Upper lobe of left lung (tissue), 6 donors: ENCODE data around the gene NINJ2. TPM values are rescaled to one million over a fixed set of nuclear protein-coding genes. Genes with fewer than 3 reads are reported as not detected.
"Not testable (repeated sequence)": the region's sequence is repeated elsewhere in the genome, so short reads cannot be mapped to it uniquely, and the experiment has no call there.

Source experiments
- ATAC-seq, 2 donors: fragments of 200-7000 bp; cut with Tn5 transposase; one replicate each; pipeline ENCODE4 v1.9.1; 2022; ENCODE audit warnings: mild to moderate bottlenecking in 2 of 2, moderate library complexity in 2 of 2; ENCODE audit not compliant: low FRiP score in 2 of 2
- DNase-seq, 2 donors: peaks; one replicate each; pipeline ENCODE4 v3.0.0-alpha.2; 2019 to 2020
- H3K27ac ChIP-seq, 4 donors: fragments of 200-600 bp; sonication (generic); one replicate each; pipeline ENCODE4 v1.5.1; 2016 to 2019
- H3K27me3 ChIP-seq, 4 donors: fragments of 200-600 bp; sonication (generic); one replicate each; pipeline ENCODE4 v1.5.1; 2017 to 2019
- H3K36me3 ChIP-seq, 4 donors: fragments of 200-600 bp; sonication (generic); one replicate each; pipeline ENCODE4 v1.5.1; 2016 to 2019
- H3K4me1 ChIP-seq, 4 donors: fragments of 200-600 bp; sonication (generic); one replicate each; pipeline ENCODE4 v1.5.1; 2018 to 2019
- H3K4me3 ChIP-seq, 4 donors: fragments of 200-600 bp; sonication (generic); one replicate each; pipeline ENCODE4 v1.5.1; 2017 to 2019; ENCODE audit warnings: mild to moderate bottlenecking in 2 of 4, moderate library complexity in 1 of 4
- H3K9me3 ChIP-seq, 4 donors: fragments of 200-600 bp; sonication (generic); one replicate each; pipeline ENCODE4 v1.5.1; 2018 to 2019
- CTCF ChIP-seq, 6 experiments: fragments of 450-650 bp in 4 of 6; fragments of 200-600 bp in 2 of 6; sonication (generic) in 2 of 6; IDR thresholded peaks; one replicate each; pipeline ENCODE4 v1.5.1; 2016 to 2019; ENCODE audit warnings: antibody characterized with exemption in 6 of 6
- EP300 ChIP-seq, 4 donors: sonication (generic); formaldehyde crosslinking; IDR thresholded peaks; one replicate each; pipeline ENCODE4 v1.5.1; 2017; ENCODE audit warnings: antibody characterized with exemption in 4 of 4, control low read depth in 2 of 4
- POLR2A ChIP-seq, 4 donors: fragments of 450-650 bp; IDR thresholded peaks; one replicate each; pipeline ENCODE4 v1.5.1; 2016 to 2017; ENCODE audit warnings: antibody characterized with exemption in 4 of 4, mild to moderate bottlenecking in 2 of 4
- POLR2AphosphoS5 ChIP-seq, 2 donors: sonication (generic); formaldehyde crosslinking; IDR thresholded peaks; one replicate each; pipeline ENCODE4 v1.5.1; 2017; ENCODE audit warnings: antibody characterized with exemption in 2 of 2
- whole genome bisulfite sequencing, 2 donors: methylation state at CpG; one replicate each; pipeline ENCODE4 v1.1.5; 2017 to 2018; 5-methylcytosine and 5-hydroxymethylcytosine counted together
- total RNA-seq, 6 donors: library from RNA; depleted of rRNA in 4 of 6; stranded (reverse); fragments of >200 nt in 4 of 6; gene quantifications; one replicate each; pipeline versions ENCODE4 v1.1.0 to v1.2.1, GENCODE V29; 2016 to 2021
- donor health status: DM: no; HTN: no; CAD: no; lungs with moderate emphysema.
- donor health status: DM: no; HTN: yes; CAD: no; lungs with severe emphysema.

NINJ2 gene
- total RNA-seq, 6 donors from 2014 or later, result 15.6 to 73.3 (median 36.2) TPM

DNA sequence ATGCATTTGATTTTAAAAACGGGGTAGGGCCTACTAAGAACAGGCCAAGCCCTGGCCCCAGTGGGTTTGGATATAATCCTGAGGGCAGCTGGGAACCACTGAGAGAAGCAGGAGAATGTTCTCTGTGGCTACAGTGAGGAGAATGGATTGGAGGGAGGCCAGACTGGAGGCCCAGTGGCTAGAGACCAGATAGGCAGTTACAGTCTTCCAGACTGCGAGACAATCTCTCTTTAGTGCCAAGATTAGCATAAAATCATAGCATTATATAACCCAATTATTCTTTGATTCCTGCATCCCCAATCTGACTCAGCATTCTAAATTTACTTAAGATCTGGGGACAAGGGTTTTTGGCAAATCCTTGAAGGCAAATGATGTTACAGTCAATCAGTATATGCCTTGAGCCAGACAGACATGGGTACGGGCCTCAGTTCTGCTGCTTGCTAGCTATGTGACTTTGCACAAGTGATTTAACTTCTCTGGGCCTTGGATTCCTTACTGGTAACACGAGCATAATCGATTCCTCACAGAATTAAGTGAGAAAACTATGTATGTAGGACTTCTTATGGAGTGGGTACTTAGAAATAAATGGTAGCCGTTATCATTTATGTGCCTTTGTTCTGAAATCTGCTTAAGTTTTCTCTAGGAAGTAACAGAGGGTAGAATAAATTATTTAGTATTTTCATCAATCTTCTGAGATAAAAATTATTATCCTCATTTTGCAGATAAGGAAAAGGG lies 18.3 kb downstream of the NINJ2 start:
- Histone ChIP-seq H3K4me1 (peaks cover 45 to 68% (median 55%) of the 10 kb centered on the region in 4 donors), H3K27me3 (no peaks in the 10 kb centered on the region), H3K36me3 (no peaks in the 10 kb centered on the region), H3K9me3 (no peaks in the 10 kb centered on the region), H3K27ac (peak overlapping the region; percentile 79 to 99 (median 98)), H3K4me3 (peak overlapping the region in 1 of 4 donors; percentile 72)
- TF ChIP-seq EP300 (IDR thresholded peaks at IDR 0.05), result no peak
- no peak for TF ChIP-seq POLR2A (IDR thresholded peaks at IDR 0.05)
- TF ChIP-seq POLR2AphosphoS5 (IDR thresholded peaks at IDR 0.05), result no peak
- DNase-seq (no peak), ATAC-seq (no peak)
- 72 to 76% methylated on average over 6 of the region's 6 CpGs for WGBS, 2 donors

DNA sequence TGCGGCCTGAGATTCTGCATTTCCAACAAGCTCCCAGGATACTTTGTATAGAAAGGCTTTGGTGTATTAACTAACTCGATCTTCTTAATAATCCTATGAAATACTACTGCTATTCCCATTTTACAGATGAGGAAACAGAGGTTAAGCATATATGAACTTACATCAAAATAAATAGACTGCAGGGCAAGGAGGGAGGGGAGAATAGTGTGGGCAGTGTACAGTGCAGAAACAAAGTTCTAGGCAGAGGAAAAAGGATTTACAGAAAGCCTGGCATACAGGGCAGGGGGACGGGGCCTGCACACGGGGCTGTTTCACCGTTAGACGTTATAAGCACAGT lies 19.0 kb downstream of the NINJ2 start:
- Histone ChIP-seq H3K4me3 (peak overlapping the region in 3 of 4 donors; percentile 56 to 72 (median 66)), H3K36me3 (no peaks in the 10 kb centered on the region), H3K27me3 (no peaks in the 10 kb centered on the region), H3K9me3 (no peaks in the 10 kb centered on the region), H3K4me1 (peaks cover 46 to 75% (median 62%) of the 10 kb centered on the region in 4 donors), H3K27ac (peak overlapping the region; percentile 97 to 99 (median 98))
- no peak for ATAC-seq
- TF ChIP-seq POLR2A (IDR thresholded peaks at IDR 0.05), result no peak
- DNase-seq, result no peak
- 75 to 83% methylated on average over 6 of the region's 6 CpGs for WGBS, 2 donors

- H3K4me1 ChIP-seq, result peaks cover 50 to 79% (median 68%) of the 10 kb centered on the region in 4 donors
- H3K27ac ChIP-seq, result peak overlapping the region; percentile 97 to 99 (median 98)
- no peaks in the 10 kb centered on the region for H3K36me3 ChIP-seq
- ATAC-seq (peak in 1 of 2 donors; percentile 16), DNase-seq (peak in 1 of 2 donors; percentile 40)
- 21 to 38% methylated on average over 33 of the region's 33 CpGs for WGBS, 2 donors
- H3K4me3 ChIP-seq, result peak overlapping the region; percentile 46 to 72 (median 61)
- H3K27me3 ChIP-seq, result no peaks in the 10 kb centered on the region
- no peaks in the 10 kb centered on the region for H3K9me3 ChIP-seq
- TF ChIP-seq POLR2AphosphoS5 (IDR thresholded peaks at IDR 0.05) (no peak), EP300 (IDR thresholded peaks at IDR 0.05) (no peak)
These were observed 19.6 kb downstream of the NINJ2 start for GRCh38 chr12:643475-644302.

- WGBS, 2 donors, result 2 to 3% methylated on average over 39 to 45 of the region's 95 CpGs
- TF ChIP-seq CTCF (IDR thresholded peaks at IDR 0.05), result peak; percentile 29 to 81 (median 56)
- TF ChIP-seq POLR2AphosphoS5 (IDR thresholded peaks at IDR 0.05), result no peak
- TF ChIP-seq POLR2A (IDR thresholded peaks at IDR 0.05), result peak in 2 of 4 donors; percentile 73 to 82
- TF ChIP-seq EP300 (IDR thresholded peaks at IDR 0.05), result no peak
These were observed 20.4 kb downstream of the NINJ2 start for GRCh38 chr12:642633-643474.

GRCh38 chr12:641321-641720 lies 21.9 kb downstream of the NINJ2 start:
- not testable (repeated sequence) for H3K9me3 ChIP-seq, H3K36me3 ChIP-seq, H3K27me3 ChIP-seq, ATAC-seq
- Histone ChIP-seq H3K4me3 (peak overlapping the region in 1 of 4 donors; percentile 72), H3K27ac (peak overlapping the region; percentile 97 to 99 (median 98)), H3K4me1 (peaks cover 47 to 84% (median 67%) of the 10 kb centered on the region in 4 donors)
- WGBS, 2 donors, result 74 to 86% methylated on average over 11 of the region's 11 CpGs
- DNase-seq, result peak in 1 of 2 donors; percentile 37

More at GRCh38 chr12:642633-643474, 20.4 kb downstream of the NINJ2 start:
- H3K4me1 ChIP-seq, result peaks cover 53 to 88% (median 76%) of the 10 kb centered on the region in 4 donors
- H3K4me3 ChIP-seq, result peak overlapping the region; percentile 46 to 72 (median 61)
- no peaks in the 10 kb centered on the region for H3K27me3 ChIP-seq
- peak overlapping the region; percentile 97 to 99 (median 98) for H3K27ac ChIP-seq
- H3K9me3 ChIP-seq, result no peaks in the 10 kb centered on the region
- no peaks in the 10 kb centered on the region for H3K36me3 ChIP-seq
- ATAC-seq, result peak; percentile 67 to 89
- peak; percentile 85 to 96 for DNase-seq

DNA sequence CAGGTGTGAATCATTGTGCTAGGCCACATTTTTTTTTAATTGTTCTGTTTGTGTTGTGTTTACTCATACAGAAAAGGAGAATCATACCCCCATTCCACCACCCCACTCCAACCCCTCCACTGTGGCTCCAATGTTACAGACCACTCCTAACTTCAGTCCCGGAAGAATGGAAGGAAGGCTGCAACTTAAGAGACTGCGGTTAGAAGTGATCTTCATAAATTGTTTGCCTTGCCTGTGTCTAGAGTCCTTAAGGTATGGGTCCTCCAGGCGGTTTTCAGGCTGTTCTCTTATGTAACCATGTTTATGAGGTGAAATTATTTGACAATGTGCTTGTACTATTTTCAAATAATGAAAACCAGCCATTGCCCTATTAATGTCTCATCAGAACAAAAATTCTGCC lies 22.5 kb downstream of the NINJ2 start:
- no peak for DNase-seq

More for the DNA sequence above, 22.5 kb downstream of the NINJ2 start:
- Histone ChIP-seq H3K4me1 (peaks cover 41 to 79% (median 61%) of the 10 kb centered on the region in 4 donors), H3K4me3 (no peak overlapping the region), H3K27me3 (no peaks in the 10 kb centered on the region), H3K27ac (peak overlapping the region; percentile 97 to 99 (median 98)), H3K36me3 (no peaks in the 10 kb centered on the region), H3K9me3 (no peaks in the 10 kb centered on the region)
- TF ChIP-seq POLR2A (IDR thresholded peaks at IDR 0.05), result peak in 1 of 4 donors; percentile 21
- TF ChIP-seq EP300 (IDR thresholded peaks at IDR 0.05), result peak in 1 of 4 donors; percentile 28
- TF ChIP-seq CTCF (IDR thresholded peaks at IDR 0.05), result no peak
- no peak for TF ChIP-seq POLR2AphosphoS5 (IDR thresholded peaks at IDR 0.05)
- ATAC-seq, result peak in 1 of 2 donors; percentile 51
- 49 to 73% methylated on average over 3 of the region's 3 CpGs for WGBS, 2 donors
